HG02588 (cell line): ENCODE measurements around the gene ALOX12B.
"Not testable (repeated sequence)": the region's sequence is repeated elsewhere in the genome, so short reads cannot be mapped to it uniquely, and the experiment has no call there.

Experiments
- ATAC-seq: cut with Tn5 transposase; IDR thresholded peaks from one replicate; pipeline ENCODE4 v1.9.1; 2021; ENCODE audit warnings: mild to moderate bottlenecking, moderate library complexity; ENCODE audit not compliant: unreplicated experiment

ALOX12B gene

DNA sequence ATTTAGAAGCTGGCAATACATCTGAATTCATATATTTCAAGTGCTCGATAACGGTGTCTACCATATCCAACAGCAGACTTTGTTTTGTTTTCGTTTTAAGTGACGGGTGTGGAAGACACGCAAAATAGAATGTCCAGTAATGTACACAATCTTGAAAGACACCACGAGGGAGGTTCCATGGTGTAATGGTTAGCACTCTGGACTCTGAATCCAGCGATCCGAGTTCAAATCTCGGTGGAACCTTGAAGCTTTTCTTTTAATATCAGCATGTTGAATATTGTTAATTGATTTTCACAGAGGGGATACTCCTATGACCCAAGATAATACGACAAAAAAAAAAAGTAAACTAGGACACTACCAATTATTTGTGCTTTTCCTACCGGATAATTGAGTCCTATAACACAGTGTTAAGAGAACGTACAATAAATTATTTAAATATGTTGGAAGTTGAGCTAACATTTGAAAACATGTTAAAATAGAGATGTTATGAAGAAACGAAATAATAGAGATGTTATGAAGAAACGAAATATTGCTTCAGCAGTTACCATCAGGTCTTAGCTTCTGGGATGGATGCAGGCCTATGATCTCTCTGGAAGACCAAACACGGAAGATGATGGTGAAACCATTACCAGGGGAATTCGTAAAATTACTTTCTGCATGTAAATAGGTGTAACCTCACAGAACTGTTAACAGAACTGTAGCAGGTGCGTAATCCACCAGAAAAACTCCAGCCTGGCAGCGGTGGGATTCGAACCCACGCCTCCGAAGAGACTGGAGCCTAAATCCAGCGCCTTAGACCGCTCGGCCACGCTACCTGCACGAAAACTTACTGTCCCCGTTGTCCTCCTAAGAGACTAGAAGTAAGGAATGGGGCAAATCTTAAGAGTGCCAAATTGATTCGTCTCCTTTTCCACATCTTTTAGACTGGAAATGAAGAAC lies 32.3 kb upstream of the ALOX12B start:
- peak; percentile 20 for ATAC-seq

DNA sequence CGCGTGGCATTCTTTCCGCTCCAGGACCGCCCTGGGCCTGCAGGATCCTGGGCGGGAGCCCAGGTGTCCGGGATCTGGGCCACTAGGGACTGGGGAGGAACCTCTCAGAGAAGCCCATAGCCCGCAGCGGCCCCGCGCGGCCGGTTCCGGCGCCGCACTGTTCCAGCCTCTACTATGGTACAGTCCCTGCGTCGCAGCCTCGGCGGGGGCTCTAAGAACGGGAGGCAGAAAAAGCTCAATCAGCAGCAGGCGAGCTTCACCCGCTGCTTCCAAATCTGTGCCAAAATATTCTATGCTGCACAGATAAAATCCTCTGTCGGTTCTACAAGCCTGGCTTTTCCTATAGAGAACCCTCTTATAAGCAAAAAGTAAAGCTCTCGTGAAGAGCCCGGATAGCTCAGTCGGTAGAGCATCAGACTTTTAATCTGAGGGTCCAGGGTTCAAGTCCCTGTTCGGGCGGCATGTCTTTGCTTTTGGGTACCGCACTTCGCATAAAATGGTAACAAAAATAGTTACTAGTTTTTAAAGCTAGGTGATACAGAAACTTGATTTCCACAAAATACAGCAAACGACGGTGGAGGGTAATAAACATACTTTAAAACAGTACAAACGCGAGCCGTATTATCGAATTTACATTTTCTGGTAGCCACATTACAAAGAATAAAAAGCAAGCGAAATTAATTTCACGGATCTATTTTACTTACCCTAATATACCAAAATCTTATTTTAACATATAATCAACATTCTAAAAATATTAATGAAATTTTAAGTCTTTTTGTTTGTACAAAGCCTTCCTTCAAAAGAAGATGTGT lies 31.5 kb upstream of the ALOX12B start:
- peak; percentile 33 for ATAC-seq

- no peak for ATAC-seq
These were observed 30.7 kb upstream of the ALOX12B start, which contains the start of gene ALOXE3 for GRCh38 chr17:8117980-8118768. Gene ALOXE3, minus strand, starts transcription at chr17:8118514. Its CDS starts 524 bp downstream, at chr17:8117990.

DNA sequence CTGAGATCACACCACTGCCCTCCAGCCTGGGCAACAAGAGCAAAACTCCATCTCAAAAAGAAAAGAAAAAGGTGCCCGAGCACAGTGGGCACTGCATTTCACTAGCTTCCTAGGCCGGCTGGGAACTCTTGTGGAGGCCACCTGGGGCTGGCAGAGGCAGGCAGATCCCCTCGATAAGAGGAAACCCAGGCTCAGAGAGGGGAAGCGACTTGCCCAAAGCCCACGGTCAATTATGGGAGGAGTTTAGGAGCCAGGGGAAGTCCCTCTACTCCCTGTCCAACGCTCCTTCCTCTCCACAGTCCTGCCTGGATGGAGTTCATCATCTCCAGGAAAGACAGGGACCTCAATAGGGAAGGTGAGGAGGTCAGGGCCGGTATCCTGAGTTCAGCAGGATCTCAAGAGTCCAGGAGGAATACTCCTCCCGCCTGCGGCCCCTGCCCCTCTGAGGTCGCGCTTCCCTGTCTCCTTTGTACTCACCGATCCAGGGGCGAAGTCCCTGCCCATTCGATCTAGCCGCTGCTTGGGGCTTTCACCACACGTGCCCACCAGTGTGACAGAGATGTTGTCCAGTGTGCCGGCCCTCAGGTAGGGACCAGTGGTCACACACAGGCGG lies 30.0 kb upstream of the ALOX12B start:
- no peak for ATAC-seq

- ATAC-seq: no peak
These were observed 29.3 kb upstream of the ALOX12B start for GRCh38 chr17:8116776-8117175.

GRCh38 chr17:8110907-8111306 lies 23.4 kb upstream of the ALOX12B start:
- no peak for ATAC-seq

DNA sequence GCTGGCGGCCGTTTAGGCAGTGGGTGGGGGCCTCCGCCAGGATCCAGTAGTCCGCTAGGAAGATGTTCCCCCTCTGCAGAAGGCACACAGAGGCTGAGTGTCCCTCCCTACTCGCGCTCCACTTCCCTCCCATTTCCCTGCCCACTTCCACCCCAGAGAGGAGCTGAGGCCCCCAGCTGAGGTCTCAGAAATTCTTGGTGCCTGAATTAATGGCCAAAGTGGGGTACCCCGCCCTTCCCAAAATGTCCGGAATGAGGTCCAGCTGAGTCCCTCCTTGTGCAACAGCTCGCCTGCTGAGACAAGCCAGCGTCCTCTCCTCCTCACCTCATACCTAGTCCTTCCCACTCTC lies 22.9 kb upstream of the ALOX12B start:
- ATAC-seq: no peak

- no peak for ATAC-seq
These were observed 22.3 kb upstream of the ALOX12B start for GRCh38 chr17:8109661-8110455.

GRCh38 chr17:8108972-8109660 lies 21.6 kb upstream of the ALOX12B start:
- no peak for ATAC-seq

- not testable (repeated sequence) for ATAC-seq
These were observed 19.5 kb upstream of the ALOX12B start for GRCh38 chr17:8106980-8107379.

- ATAC-seq: no peak
These were observed 18.5 kb upstream of the ALOX12B start for GRCh38 chr17:8105957-8106398.

DNA sequence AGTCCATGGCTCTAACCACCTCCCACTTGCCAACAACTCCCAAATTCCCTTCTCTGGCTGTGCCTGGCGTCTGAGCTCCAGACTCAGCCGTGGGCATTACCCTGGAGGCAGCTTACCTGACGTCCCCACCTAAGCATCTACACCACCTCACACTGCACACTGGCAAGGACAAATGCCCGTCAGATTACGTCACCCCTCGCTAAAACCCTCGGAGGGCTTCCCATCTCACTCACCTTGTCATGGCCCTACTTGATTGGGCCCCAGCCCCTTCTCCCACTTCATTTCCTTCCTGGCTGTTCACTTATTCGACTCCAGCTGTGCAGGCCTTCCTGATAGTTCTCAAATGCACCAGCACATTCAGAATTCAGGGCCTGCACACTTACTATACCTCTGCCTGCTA lies 17.4 kb upstream of the ALOX12B start:
- no peak for ATAC-seq

DNA sequence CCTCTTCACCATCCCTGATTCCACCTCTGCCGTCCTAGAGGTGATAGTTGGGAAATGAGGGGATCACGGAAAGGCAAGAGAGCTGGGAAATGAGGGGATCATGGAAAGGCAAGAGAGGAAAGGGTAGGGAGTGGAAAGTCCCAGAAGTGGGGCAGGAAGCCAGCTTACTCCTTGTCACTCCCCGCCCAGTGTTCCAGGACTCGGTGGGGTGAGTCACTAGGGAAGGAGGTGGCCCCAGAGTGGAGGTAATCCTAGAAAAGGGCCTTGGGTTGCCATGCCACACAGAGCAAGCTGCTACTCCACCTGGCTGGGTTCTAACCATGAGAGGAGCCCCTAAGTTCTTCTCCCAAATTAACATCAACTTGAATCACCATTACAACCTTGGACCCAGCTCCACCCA lies 16.0 kb upstream of the ALOX12B start:
- ATAC-seq: no peak

DNA sequence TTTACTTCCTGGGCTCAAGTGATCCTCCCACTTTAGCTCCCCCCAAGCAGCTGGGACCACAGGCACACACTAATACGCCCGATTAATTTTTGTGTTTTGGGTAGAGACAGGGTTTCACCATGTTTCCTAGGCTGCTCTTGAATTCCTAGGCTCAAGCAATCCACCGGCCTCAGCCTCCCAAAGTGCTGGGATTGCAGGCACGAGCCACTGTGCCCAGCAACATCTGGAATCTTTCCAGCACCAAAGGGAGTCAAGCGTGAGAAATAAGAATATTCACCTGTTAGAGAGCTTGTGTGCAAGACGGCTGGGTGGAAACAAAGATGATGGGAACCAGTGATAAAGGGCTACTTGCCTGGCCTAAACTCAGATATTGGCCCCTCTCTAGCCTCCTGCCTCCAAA lies 14.2 kb upstream of the ALOX12B start:
- no peak for ATAC-seq

- no peak for ATAC-seq
These were observed 13.2 kb upstream of the ALOX12B start for GRCh38 chr17:8100763-8101162.

DNA sequence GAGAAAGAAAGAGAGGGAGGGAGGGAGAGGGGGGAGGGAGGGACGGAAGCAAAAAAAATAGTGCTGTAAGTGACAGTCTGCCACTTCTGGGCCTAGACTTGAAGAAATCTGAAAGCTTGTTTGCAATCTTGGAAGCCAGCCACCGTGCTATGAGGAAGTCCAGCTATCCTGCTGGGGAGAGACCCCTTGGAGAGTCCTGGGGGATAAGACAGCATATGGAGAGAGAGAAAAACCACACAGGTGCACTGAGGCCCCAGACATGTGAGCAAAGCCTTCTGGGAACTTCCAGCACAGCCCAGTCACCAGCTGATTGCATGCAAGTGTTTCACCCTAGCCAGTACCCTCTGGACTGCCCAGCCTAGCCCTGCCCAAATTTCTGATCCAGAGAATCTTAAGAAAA lies 12.6 kb upstream of the ALOX12B start:
- ATAC-seq: no peak

GRCh38 chr17:8096541-8096940 lies 9.0 kb upstream of the ALOX12B start:
- no peak for ATAC-seq

GRCh38 chr17:8095361-8095760 lies 7.8 kb upstream of the ALOX12B start:
- ATAC-seq: no peak

DNA sequence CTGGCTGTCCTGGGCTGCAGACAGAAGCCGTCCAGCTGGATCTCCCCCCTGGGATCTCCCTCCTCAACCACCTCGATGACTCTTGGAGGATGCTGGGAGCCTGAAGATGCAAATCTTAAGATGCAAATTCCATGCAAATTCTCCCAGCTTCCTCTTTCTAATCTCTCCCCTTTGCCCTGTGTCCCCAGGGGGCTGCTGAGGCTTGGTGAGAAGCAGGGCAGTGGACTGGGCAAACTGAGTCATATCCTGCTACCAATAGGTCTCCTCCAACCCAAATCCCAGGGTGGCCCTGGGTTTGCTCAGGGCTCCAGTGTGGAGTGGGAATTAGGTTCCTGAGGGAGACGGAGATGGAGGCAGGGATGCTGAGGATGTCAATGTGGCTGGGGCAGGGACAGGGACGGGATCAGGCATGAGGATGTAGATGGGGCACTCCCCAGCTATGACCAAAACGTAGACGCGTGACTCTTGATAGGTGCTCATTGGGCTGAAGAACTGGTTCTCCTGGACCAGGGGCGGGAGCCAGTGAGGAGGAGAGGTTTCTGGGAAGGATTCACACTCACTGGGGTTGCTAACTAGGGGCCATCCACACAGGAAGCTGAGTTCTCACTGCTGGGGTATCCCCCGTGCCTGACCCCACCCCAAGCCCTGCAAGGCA lies 3.6 kb upstream of the ALOX12B start:
- ATAC-seq: no peak
